MV-4-11 (cell line): ENCODE results near the gene S100A7A.
"Not testable (repeated sequence)": the region's sequence is repeated elsewhere in the genome, so short reads cannot be mapped to it uniquely, and the experiment has no call there.

Experiments used
- DNase-seq: peaks from one replicate; lab custom pipeline; 2025; lab: John Stamatoyannopoulos, UW

S100A7A gene

DNA sequence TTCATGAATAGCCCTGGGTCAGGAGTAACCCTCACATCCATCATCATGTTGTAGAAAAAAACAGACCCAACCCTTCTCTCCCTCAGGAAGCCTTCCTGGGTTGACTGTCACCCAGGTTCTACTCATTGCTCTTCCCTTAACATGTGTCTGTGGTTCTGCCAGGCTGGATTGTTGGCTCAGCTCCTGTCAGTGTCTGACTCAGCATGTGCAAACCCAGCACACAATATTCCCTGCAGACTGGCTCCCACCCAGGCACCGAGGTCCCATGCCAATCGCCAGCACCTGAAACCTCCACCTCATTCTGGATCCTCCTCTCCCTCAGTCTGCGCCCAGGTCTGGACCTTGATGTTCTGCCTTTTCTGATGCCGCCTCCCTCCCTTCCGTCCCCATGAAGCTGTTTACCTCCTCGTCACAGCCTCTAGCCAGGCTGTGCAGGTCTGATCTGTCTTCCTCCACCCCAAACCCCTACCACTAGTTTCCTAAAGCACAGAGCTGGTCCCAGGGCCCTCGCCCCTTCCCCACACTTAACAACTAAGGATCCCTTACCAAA, 21.1 kb upstream of the S100A7A start:
- DNase-seq, result no peak

DNA sequence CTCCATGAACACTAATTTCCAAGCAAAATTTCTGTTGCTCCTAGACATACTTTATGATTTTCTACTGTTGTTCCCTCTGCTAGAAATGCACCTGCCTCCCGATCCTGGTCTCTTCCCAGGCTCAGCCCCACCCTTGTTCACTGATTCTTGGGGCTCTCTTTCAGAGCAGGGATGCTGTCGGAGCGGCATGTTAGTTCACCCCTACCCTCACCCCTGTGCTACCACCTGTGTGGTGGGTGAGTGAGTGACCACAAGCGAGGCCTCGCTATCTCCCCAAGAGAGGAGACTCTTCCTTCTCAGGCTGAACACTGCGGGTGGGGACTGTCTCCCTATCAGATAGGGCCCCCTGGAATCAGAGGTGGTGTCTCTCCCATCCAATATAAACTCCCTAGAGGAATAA, 20.5 kb upstream of the S100A7A start:
- DNase-seq, result no peak

DNA sequence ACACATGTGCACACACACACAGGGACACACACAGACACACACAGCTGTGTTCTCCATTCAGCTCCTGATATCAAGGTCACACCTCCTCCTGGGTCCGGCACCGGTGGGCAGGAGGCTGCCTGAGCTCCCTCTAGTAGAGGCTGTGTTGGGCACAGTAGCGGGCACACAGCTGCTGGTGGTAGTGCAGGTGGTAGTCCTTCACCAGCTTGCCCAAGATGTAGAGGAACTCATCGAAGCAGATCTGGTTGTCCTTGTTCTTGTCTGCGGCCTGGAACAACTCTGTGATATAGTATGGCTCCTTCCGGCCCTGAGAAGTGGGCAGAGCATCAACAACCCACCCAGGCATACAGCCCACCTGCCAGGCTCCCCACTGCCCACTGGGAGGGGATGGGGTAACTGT, 19.9 kb upstream of the S100A7A start:
- no peak for DNase-seq

DNA sequence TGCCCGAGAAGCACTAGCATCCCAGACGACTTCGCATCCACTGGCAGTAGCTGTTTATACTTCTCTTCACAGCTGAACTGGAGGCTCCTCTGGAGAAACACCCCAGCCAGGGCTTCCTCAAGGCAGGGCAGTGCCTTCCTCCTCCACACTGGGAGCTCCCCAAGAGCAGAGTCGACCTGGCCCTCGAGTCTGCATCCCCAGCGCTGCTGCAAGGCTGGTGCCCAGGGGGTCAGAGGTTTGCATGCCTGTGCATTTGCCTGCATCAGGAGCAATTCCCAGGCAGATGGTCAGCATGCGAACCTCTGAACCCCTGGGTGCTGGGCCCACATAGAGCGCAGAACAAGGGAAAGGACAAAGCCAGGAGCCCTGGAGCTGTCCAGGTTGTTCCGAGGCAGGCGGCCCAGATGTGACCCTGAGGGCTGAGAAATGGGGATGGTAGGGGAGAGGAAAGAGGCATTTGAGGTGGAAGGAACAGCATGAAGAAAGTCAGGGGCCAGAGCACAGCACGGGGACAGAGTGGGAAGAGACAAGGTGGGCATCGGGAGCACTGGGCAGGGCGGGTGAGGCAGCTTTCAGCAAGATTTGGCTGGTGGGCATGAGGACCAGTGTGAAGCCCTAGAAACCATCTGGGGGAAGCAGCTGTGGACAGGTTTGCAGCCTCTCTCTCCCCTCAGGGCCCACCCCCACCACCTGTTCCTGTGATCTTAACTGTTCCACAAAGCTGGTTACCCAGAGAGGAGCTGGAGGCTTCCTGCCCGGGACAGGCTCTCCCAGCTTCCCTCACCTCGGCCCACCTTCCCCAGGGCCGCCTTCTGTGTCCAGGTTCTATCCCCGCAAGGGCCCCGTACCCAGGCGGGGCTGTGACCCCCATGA, 19.0 kb upstream of the S100A7A start:
- DNase-seq, result no peak

DNA sequence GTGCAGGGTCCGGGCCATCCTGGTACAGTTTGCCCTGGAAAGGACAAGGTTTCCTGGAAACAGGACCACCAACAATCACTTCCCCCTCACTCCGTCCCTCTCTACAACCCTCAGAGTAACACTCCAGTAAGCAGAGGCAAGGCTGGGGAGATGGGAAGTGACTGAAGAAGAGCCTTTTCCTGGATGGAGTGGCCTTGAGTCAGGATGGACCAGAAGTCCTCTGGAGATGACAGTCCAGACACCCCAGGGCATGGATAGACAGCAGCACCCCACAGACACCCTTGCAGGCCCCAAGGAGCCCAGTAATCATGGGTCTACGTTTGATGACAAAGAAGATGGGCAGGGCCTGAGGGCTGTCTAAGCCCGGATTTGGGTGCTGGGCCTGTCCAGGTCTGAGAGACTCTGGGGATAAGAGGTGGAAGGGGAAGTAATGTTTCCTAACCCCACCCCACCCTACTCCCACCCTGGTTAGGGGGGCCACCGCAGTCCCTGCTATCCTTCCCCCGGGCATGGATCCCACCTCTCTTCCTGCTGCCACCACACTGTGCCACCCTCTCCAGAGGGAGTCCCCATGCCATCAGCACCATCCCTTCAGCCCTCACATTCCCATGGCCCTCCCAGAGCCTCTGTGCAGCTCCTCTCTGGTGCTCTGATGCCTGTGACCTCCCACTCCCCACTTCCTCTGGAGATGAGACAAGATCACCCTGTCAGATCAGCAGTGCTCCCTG, 18.2 kb upstream of the S100A7A start:
- DNase-seq, result no peak

DNA sequence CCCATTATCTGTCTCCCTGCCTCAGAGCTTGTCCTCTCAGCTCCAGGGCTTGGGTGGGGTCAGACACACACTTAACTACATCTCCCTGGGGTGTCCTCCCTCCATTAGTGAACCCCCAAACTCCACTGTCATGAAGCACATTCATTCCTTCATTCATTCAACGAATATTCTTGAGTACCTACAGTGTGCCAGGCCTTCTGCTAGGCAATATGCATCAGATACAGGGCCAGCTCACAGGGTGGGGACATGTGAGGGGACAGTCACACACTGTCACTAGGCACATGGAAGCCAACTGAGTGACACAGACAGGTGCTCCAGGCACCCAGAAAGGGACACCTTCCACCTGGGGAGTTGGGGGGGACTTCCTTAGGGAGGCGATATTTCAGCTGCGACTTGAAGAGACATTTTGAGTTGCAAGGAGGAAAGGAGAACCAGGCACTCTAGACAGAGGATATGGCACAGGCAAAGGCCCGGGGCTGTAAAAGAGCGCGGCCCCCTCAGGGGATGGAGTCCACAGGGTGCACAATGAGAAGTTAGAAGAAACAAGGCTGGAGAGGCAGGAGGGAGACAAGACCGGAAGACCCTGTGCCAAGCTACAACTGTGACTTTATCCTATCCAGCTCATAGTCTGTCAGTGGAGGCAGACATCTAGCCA, 16.8 kb upstream of the S100A7A start:
- no peak for DNase-seq

DNA sequence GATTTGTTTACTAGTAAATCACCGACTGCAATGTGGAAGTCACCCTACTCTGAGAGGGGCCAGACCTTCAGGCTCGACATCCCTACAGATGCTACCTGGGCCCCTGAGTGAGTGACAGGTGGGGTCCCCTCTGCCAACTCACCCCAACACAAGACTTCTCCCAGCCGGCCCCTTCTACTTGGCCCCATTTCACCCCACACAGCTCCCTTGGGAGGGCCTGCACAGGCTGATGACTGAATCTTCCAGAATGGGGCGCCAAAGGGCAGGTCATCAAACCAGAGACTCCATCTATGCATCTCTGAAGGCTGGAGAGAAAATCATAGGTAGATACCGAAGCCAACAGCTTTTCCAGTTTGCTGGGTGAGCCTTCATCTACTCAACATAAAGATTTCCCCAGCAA, 16.1 kb upstream of the S100A7A start:
- DNase-seq, result no peak

DNA sequence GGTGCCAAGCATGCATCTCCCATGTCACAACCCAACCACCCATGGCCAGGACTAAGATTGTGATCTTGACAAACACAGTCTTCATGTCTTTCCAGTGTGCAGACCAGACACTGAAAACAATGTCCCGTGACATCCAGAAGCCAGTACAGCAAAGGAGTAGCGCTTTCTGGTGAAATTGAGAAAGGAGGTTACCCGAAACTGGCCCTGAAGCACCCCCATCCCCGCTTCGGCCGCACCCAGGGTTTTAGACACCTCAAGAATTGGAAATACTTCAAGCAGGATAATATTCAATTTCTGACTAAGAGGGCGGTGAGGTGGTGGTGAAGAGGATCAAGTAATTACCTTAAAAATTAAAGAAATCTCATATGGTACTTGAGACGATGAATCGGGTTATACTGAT, 14.9 kb upstream of the S100A7A start:
- no peak for DNase-seq

DNA sequence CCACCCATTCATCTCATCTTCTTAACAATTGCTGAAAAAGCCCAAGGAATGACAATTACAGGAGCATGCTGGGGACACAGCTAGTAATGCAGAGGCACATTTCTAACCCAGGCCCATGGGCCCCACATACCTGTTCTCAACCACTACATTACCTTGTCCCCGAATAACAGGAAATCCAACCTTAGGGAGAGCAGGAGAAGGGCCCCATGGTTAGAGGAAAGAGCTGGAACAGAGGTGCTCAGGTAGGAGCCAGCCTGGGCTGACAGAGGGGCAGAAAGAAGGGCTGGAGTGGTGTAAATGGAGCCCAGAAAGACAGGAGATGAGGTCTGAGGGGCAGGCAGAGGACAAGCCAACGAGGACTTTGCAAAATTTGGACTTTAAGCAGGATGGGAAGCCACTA, 14.1 kb upstream of the S100A7A start:
- no peak for DNase-seq

DNA sequence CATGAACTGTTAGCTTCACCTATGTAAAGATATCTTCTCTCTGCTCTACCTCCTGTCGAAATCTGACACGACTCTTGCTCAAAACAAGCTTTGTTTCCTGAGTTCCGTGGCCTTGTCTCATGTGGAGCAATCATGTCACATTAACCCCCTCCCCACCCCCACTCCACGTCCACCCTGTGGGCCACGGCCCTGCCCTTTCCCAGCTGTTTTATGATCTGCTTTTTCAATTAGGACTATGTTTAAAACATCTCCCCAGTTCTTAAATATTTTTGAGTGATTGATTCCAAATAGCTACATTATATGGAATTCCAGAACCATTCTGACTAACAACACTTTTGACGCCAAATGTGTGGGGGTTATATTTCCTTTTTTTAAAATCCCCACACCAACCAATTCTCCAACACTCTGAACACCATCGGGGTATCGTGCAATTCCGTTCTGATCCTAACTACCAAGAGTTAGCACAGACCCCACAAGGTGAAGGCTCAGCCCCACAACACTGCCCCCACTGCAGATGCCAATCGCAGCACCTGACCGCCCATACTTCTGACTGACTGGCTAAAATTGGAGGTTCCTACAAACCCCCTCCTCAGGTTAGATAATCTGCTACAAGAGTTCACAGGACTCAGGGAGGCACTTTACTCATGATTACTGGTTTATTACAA, 12.8 kb upstream of the S100A7A start:
- no peak for DNase-seq

DNA sequence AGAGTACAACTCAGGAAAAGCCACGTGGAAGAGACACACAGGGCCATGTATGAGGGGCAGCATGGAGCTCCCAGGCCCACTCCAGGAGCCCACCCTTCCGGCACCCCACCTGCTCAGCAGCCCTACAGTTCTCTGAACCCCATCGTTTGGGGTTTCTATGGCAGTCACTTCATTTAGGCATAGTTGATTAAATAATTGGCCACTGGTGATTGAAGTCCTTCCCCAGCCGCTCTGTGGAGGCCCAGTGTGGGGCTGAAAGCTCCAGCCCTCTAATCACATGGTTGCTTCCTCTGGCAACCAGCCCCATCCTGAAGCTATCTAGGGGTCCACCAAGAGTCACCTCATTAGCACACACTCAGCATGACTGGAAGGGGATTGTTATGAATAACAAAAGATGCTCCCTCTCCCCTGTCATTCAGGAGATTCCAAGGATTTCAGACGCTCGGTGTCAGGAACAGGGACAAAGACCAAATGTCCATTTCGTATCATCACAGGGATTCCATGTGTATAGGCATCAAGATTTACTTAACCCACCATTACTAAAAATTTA, 12.2 kb upstream of the S100A7A start:
- DNase-seq, result no peak

DNA sequence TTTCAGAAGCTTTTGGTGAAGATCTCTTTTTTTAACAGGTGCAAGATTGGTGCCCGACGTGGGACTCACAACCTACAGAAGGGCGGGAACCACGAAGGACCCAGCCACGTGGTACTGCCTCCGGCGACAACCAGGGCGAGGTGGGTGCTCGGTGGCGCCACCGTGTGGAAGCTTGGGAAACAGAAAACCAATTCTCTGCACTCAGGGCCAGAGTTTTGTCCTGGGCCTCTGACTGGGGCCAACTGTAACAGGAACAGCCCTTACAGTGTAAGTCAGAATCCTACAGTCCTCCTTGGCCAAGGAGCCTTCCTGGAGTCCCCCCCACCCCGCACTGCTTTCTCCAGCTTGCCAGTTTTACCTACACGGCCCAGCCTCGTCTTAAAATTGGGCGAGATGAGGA, 11.6 kb upstream of the S100A7A start:
- peak; percentile 52 for DNase-seq

DNA sequence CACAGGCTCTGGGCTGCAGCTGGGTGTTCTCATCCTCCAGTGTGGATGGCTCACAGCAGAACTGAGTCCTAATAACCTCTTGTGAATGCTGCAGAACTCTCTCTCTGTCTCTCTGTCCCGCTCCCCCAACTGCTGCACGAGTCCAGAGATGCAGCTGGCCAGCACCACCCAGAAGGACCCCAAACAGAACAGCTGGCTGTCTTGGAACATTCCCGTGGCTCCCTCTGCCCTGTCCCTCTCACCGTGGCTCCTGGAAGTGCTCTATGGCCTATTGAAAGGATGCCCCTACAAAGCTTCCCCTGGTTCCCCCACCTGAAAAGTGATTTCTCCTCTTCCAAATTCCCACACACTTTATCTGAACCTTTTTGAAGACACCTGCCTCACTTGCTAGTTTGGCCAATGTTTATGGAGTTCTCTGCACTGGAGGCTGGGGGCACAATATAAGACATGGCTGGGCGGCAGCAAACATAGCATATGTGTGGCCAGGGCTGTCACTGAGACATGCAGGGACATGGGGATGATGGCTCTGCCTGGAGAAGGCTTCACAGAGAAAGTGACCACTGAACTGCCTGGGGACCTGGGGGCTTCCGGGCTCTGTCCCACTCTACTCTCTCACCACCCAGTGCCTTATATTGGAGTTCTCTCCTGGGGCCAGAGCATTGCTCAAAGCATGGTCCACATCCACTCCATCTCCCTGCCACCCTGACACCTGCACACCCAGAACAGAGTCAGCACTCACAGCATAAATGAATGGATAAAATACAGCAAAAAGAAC, 10.3 kb upstream of the S100A7A start:
- not testable (repeated sequence) for DNase-seq

DNA sequence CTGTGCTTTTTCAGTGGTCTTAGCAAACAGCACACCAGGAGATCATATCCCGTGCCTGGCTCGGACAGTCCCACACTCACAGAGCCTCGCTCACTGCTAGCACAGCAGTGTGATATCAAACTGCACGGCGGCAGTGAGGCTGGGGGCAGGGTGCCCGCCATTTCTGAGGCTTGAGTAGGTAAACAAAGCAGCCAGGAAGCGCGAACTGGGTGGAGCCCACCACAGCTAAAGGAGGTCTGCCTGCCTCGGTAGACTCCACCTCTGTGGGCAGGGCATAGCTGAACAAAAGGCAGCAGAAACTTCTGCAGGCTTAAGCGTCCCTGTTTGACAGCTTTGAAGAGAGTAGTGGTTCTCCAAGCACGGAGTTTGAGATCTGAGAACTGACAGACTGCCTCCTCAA, 9.0 kb upstream of the S100A7A start:
- not testable (repeated sequence) for DNase-seq

DNA sequence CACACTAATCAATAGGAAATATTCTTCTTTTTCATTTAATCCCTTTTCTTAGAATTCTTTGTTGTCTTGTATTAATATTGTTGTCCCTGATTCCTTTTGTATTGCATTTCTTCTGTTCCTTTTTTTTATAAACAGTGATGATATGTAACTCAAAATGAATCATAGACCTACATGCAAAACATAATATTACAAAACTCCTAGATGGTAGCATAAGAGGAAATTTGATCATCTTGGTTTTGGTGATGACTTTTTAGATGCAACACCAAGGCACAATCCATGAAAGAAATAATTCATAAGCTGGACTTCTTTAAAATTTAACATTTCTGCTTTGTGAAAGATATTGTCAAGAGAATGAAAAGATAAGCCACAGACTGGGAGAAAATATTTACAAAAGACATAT, 2.4 kb upstream of the S100A7A start:
- DNase-seq, result not testable (repeated sequence)

DNA sequence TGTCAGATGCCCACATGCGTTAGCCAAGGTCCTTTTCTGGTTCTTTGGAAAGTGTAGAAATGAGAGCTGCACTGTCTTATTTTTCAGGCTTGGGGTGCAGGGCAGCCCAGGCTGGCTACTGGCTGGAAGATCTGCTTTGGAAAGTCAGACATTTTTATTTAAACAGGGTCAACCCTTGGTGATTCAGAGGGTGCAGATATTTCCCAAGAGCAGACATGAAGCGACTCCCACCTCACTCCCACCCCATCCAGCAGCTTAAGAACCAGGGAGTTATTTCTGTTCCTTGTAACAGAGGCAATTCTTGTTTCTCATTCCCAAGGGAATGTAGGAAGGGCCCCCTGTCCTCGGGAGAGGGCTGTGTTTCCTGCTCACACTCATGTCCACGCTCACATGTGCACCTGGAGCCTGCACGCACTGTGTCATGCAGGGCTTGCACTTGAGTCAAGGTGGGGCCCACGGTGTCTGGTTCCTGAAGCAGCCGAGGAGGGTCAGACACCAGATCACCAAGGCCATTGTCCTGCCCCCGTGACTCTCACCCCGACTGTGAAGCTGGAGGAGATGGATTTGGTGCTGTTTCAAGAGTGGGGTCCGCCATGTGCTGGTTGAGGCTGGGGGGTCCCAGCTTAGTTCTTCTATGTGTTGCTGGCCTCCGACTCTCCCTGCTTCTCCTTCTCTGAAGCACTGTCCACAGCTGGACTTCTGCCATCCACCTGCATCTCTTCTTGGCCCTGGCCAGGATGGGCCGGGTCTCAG, 992 bp downstream of the S100A7A start:
- DNase-seq, result no peak

DNA sequence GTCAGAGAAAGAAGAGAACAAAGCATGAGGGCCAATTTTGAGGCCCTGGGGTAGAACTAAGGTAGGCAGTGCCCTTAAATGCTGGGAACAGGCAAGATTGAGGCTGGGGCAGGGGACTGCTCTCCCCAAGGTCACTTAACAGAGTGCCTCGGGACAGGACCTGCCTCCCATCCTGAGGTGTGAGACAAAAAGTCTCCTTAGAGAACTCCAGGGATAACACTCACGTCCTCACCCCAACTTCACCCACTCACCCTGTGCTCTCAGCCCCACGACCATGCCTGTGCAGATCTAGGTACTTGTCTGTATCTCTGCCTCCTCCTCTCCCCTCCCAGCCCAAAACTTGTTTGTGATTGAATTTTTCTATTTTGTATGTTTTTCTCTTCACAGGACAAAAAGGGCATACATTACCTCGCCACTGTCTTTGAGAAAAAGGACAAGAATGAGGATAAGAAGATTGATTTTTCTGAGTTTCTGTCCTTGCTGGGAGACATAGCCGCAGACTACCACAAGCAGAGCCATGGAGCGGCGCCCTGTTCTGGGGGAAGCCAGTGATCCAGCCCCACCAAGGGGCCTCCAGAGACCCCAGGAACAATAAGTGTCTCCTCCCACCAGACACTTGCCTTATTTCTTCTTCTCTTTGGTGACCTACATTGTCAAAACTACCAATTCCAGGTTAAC, 2.6 kb downstream of the S100A7A start:
- DNase-seq, result not testable (repeated sequence)

DNA sequence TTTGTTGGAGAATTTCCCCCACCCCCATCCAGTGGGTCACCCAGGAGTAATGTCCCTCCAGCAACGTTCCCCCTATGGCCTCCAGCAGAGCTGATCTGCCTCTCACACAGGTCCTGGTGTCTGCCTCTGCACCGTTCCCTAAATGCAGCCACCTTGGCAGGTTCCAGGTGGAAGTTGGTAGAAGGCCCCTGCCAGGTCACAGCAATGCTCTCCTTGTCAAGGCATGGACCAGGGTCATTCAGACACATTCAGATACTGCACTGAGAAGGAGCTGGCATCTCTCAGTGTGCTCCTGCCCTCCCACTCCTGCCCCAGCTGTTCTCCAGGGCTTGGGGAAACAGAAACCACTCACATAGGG, 3.1 kb downstream of the S100A7A start:
- not testable (repeated sequence) for DNase-seq

DNA sequence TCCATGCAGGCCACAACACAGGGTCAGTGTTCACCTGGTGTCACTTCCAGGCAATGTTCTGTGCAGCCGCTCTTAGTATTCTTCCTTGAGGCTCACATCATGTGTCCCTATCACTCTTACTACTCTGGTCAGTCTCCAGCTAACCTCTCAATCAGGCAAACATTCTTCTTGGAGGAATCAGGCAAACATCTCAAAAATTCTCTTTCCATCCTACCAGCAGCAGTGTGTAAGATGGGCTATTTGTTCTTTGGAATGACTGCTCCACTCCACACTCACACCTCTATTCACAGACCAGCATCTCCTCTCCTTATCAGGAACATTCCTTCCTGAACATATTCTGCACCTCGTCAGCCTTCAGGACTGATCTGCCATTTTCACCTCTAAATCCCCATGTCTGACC, 4.0 kb downstream of the S100A7A start:
- DNase-seq, result no peak
